ENCODE data around the gene TJP3.
"Not testable (repeated sequence)": the region's sequence is repeated elsewhere in the genome, so short reads cannot be mapped to it uniquely, and the experiment has no call there.

TJP3 gene

DNA sequence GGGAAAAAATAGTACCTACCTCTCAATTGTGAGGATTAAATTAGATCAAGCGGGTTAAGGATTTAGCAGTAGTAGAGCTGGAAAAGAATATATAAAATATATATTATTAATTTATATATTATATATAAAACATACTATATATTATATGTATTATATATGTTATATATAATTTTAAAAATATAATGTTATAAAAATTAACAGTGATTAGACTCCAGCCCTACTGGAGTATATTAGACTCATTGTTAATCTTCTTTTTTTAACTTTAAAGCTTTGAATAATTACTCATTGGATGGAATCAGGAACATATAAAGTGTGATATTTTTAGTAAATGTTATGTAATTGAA is 53.9 kb downstream of the TJP3 start:
- DNase-seq (ENCODE audit: low read depth, low spot score), result no peak
- Histone ChIP-seq H3K36me3 (ENCODE audit: control insufficient read depth, insufficient read depth, low read length) (peaks cover 10% of the 10 kb centered on the region), H3K27ac (ENCODE audit: low read length) (no peak overlapping the region), H3K9me3 (ENCODE audit: control insufficient read depth, insufficient read depth, low read length) (no peaks in the 10 kb centered on the region), H3K4me3 (ENCODE audit: low read length) (peak overlapping the region; percentile 97; the same call in 1 of the 2 replicates), H3K4me1 (ENCODE audit: control insufficient read depth, insufficient read depth, low read length) (no peaks in the 10 kb centered on the region), H3K27me3 (ENCODE audit: control insufficient read depth, insufficient read depth, low read length) (no peaks in the 10 kb centered on the region)
- WGBS (ENCODE audit: insufficient coverage, insufficient read length), result no CpG with 5 or more reads among the region's 1 CpG

DNA sequence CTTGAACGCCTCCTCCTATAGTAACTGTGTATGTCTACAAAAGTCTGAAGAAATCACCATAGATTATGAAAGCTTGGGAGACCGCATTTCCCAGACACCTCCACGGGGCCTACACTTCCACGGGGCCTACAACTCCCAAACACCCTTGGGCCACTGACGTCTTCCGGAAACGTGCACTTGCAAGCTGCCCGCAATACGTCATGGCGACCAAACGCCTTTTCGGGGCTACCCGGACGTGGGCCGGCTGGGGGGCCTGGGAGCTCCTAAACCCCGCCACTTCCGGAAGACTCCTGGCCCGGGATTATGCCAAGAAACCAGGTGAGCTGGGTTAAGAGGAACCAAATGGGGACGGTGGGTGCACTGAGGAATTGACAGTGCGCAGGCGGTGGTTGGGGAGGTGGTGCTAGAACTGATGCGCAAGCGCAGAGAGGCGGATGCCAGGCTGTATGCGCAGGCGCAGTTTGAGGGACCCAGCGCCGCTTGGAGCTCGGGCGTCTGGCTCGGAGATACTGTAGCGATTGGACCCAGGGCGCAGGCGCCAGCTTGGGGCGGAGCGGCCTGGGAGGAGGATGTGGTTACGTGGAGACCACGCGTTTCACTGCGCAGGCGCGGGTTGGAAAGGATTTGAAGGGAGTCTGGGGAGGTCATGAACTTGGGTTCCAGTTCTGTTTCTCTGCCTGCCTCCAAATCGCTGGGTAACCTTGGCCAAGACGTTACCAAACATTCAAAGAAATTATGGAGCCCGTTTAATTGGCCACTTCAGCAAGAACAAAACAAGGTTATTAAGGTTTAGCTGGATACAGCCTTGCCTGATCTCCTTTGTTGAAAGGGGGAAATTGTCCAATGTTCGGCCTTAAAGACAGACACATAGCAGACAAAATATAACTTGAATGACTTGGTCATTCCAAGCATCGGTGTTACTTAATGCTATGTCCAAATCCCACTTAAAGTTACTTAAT is 54.6 kb downstream of the TJP3 start, which contains the start of gene MRPL54:
TSS of gene MRPL54 (plus strand) at position 182 of the 959 bp plus-strand sequence. CDS start at position 201, 19 bp downstream.
- no CpG with 5 or more reads among the region's 47 CpGs for WGBS (ENCODE audit: insufficient coverage, insufficient read length)
- H3K4me1 ChIP-seq (ENCODE audit: control insufficient read depth, insufficient read depth, low read length), result no peaks in the 10 kb centered on the region
- no peak within 1 kb of the TSS for H3K27ac ChIP-seq (ENCODE audit: low read length)
- peak; percentile 99 for DNase-seq (ENCODE audit: low read depth, low spot score)
- no peaks in the 10 kb centered on the region for H3K9me3 ChIP-seq (ENCODE audit: control insufficient read depth, insufficient read depth, low read length)
- peaks cover 10% of the 10 kb centered on the region for H3K36me3 ChIP-seq (ENCODE audit: control insufficient read depth, insufficient read depth, low read length)
- H3K27me3 ChIP-seq (ENCODE audit: control insufficient read depth, insufficient read depth, low read length), result no peaks in the 10 kb centered on the region
- peak within 1 kb of the TSS; percentile 97; the same call in 1 of the 2 replicates for H3K4me3 ChIP-seq (ENCODE audit: low read length)

DNA sequence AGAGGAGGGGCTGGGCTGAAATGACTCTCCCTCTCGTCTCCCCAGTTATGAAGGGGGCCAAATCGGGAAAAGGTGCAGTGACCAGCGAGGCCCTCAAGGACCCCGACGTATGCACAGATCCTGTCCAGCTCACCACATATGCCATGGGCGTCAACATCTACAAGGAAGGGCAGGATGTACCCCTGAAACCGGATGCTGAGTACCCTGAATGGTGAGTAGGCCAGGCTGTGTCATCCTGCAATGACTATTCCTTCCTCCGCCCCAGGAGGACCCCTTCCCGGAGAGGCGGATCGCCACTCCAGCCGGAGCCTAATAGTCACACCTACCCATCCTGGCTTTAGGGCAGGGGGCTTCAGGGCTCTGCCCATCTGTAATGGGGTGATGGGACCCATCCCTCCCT is 56.9 kb downstream of the TJP3 start:
- no peak for DNase-seq (ENCODE audit: low read depth, low spot score)

DNA sequence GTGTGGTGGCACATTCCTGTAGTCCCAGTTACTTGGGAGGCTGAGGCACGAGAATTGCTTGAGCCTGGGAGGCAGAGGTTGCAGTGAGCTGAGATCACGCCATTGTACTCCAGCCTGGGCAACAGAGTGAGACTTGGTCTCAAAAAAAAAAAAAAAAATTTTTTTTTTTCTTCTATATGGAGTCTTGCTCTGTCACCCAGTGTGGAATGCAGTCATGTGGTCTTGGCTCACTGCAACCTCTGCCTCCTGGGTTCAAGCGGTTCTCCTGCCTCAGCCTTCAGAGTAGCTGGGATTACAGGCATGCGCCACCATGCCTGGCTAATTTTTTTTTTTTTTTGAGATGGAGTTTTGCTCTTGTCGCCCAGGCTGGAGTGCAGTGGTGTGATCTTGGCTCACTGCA is 57.6 kb downstream of the TJP3 start:
- H3K27ac ChIP-seq (ENCODE audit: low read length); DNase-seq (ENCODE audit: low read depth, low spot score); H3K4me3 ChIP-seq (ENCODE audit: low read length); H3K9me3 ChIP-seq (ENCODE audit: control insufficient read depth, insufficient read depth, low read length); H3K27me3 ChIP-seq (ENCODE audit: control insufficient read depth, insufficient read depth, low read length); H3K4me1 ChIP-seq (ENCODE audit: control insufficient read depth, insufficient read depth, low read length): not testable (repeated sequence)
- peaks cover 13% of the 10 kb centered on the region for H3K36me3 ChIP-seq (ENCODE audit: control insufficient read depth, insufficient read depth, low read length)
- no CpG with 5 or more reads among the region's 5 CpGs for WGBS (ENCODE audit: insufficient coverage, insufficient read length)

More for the DNA sequence above, 56.9 kb downstream of the TJP3 start:
- Histone ChIP-seq H3K36me3 (ENCODE audit: control insufficient read depth, insufficient read depth, low read length) (peaks cover 10% of the 10 kb centered on the region), H3K27me3 (ENCODE audit: control insufficient read depth, insufficient read depth, low read length) (no peaks in the 10 kb centered on the region), H3K27ac (ENCODE audit: low read length) (no peak overlapping the region), H3K9me3 (ENCODE audit: control insufficient read depth, insufficient read depth, low read length) (no peaks in the 10 kb centered on the region), H3K4me3 (ENCODE audit: low read length) (no peak overlapping the region), H3K4me1 (ENCODE audit: control insufficient read depth, insufficient read depth, low read length) (no peaks in the 10 kb centered on the region)
- no CpG with 5 or more reads among the region's 12 CpGs for WGBS (ENCODE audit: insufficient coverage, insufficient read length)

DNA sequence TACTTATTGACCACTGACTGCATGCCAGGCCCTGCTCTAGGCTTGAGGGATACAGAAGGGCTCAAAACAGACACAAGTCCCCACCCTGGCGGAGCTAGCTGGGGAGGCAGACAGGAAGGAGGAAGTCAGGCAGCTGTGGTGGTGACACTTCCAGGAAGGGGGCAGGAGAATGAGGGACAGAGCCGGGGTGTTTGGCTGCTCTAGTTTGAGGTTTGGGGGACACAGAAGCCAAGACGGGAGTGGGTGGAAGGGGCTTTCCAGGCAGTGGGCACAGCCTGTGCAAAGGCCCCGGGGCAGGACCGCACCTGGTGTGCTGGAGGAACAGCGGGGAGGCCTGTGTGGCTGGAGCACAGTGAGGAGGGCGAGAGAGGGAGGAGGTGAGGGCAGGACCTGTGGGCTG is 58.3 kb downstream of the TJP3 start:
- Histone ChIP-seq H3K4me1 (ENCODE audit: control insufficient read depth, insufficient read depth, low read length) (peaks cover 5% of the 10 kb centered on the region; the same call in 1 of the 2 replicates), H3K27me3 (ENCODE audit: control insufficient read depth, insufficient read depth, low read length) (no peaks in the 10 kb centered on the region), H3K36me3 (ENCODE audit: control insufficient read depth, insufficient read depth, low read length) (peaks cover 13% of the 10 kb centered on the region), H3K4me3 (ENCODE audit: low read length) (no peak overlapping the region), H3K9me3 (ENCODE audit: control insufficient read depth, insufficient read depth, low read length) (no peaks in the 10 kb centered on the region), H3K27ac (ENCODE audit: low read length) (no peak overlapping the region)
- no CpG with 5 or more reads among the region's 7 CpGs for WGBS (ENCODE audit: insufficient coverage, insufficient read length)
- no peak for DNase-seq (ENCODE audit: low read depth, low spot score)

DNA sequence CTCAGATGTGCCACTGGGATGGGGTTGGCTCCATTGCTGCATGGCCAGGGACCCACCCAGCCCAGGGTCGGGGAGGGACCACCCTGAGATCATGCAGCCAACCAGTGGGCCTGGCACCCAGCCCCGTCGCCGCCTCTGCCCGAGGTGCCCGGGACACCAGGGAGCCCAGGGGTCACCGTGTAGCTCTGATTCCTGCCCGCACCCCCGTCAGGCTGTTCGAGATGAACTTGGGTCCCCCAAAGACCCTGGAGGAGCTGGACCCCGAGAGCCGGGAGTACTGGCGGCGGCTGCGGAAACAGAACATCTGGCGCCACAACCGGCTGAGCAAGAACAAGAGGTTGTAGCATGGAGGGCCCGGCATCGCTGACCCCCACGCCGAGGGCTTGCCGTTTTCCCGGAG is 58.9 kb downstream of the TJP3 start:
- Histone ChIP-seq H3K4me1 (ENCODE audit: control insufficient read depth, insufficient read depth, low read length) (peaks cover 8% of the 10 kb centered on the region; the same call in 1 of the 2 replicates), H3K9me3 (ENCODE audit: control insufficient read depth, insufficient read depth, low read length) (no peaks in the 10 kb centered on the region), H3K4me3 (ENCODE audit: low read length) (no peak overlapping the region), H3K27me3 (ENCODE audit: control insufficient read depth, insufficient read depth, low read length) (no peaks in the 10 kb centered on the region), H3K27ac (ENCODE audit: low read length) (no peak overlapping the region), H3K36me3 (ENCODE audit: control insufficient read depth, insufficient read depth, low read length) (peaks cover 13% of the 10 kb centered on the region)
- no peak for DNase-seq (ENCODE audit: low read depth, low spot score)
- WGBS (ENCODE audit: insufficient coverage, insufficient read length), result no CpG with 5 or more reads among the region's 23 CpGs

DNA sequence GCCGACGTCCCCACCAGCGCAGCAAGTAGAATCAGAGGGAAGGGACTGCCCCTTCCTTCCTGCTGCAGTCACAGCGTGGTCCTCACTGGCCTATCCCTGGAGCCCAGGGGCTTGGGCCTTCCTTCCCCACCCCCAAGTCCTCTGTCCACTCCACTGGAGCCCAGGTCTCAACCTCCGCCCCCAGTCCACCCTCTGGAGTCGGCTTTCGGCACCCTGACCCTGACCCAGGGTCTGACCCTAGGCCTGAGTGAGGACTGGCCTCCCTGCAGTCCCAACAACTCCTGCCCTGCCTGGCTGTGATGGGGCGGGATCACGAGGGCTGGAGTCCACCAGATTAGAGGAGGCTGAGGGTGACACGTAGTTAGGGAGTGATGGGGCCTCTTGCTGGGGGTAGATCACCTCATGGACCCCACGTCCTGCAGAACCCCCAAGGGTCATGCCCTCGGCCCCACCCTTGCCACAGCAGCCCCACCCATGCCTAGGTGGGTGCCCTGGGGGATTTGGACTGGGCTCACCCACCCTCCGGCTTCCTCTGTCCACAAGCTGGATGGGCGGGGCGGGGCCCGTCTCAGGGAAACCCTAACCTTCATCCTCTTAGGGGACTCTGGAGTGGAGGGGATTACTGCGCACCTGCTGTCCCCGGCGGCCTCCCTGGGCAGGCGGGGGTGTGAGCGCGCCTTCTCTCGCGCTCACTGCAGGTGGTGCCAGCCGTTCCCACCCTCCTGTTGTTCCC is 60.0 kb downstream of the TJP3 start:
- Histone ChIP-seq H3K4me3 (ENCODE audit: low read length) (no peak overlapping the region), H3K4me1 (ENCODE audit: control insufficient read depth, insufficient read depth, low read length) (peaks cover 8% of the 10 kb centered on the region; the same call in 1 of the 2 replicates), H3K36me3 (ENCODE audit: control insufficient read depth, insufficient read depth, low read length) (peaks cover 13% of the 10 kb centered on the region), H3K9me3 (ENCODE audit: control insufficient read depth, insufficient read depth, low read length) (no peaks in the 10 kb centered on the region), H3K27ac (ENCODE audit: low read length) (no peak overlapping the region), H3K27me3 (ENCODE audit: control insufficient read depth, insufficient read depth, low read length) (no peaks in the 10 kb centered on the region)
- no CpG with 5 or more reads among the region's 25 CpGs for WGBS (ENCODE audit: insufficient coverage, insufficient read length)
- no peak for DNase-seq (ENCODE audit: low read depth, low spot score)

DNA sequence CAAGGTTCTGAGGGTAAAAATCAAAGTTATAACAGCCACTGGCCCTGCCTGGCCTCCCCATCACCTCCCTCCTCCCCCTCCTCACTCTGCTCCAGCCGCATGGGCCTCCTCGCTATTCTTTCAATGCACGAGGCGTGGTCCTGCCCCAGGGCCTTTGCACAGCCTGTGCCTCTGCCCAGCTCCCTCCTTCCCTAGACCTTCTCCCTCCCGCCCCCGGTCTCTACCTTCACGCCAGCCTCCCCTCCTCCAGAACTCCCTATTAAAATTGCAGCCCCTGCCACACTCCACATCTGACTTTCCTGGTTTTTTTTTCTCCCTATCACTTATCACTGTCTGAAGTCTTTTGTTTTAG is 60.5 kb downstream of the TJP3 start:
- no peaks in the 10 kb centered on the region for H3K9me3 ChIP-seq (ENCODE audit: control insufficient read depth, insufficient read depth, low read length)
- H3K4me1 ChIP-seq (ENCODE audit: control insufficient read depth, insufficient read depth, low read length), result peaks cover 8% of the 10 kb centered on the region; the same call in 1 of the 2 replicates
- peaks cover 13% of the 10 kb centered on the region for H3K36me3 ChIP-seq (ENCODE audit: control insufficient read depth, insufficient read depth, low read length)
- WGBS (ENCODE audit: insufficient coverage, insufficient read length), result no CpG with 5 or more reads among the region's 7 CpGs
- no peak overlapping the region for H3K27ac ChIP-seq (ENCODE audit: low read length)
- no peaks in the 10 kb centered on the region for H3K27me3 ChIP-seq (ENCODE audit: control insufficient read depth, insufficient read depth, low read length)
- no peak overlapping the region for H3K4me3 ChIP-seq (ENCODE audit: low read length)
- DNase-seq (ENCODE audit: low read depth, low spot score), result no peak

DNA sequence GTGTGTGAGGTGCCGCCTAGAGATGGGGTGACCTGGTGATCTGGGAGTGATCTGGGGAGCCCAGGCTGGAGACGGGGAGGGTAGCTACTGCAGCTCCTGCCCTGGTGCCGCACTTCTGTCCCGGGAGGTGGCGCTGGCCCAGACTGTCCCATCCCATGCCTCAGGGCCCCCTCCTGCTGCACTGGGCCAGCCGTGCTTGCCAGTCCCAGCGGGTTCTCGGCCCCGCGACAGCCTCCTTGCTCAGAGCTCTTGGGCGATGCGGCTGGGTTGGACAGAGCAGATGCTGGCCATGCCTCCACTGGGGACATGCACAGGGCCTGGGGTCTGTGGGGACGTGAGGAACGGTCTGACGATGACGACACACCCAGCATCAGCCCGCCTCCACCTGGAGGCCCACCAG is 61.3 kb downstream of the TJP3 start:
- Histone ChIP-seq H3K4me3 (ENCODE audit: low read length) (no peak overlapping the region), H3K27ac (ENCODE audit: low read length) (no peak overlapping the region), H3K36me3 (ENCODE audit: control insufficient read depth, insufficient read depth, low read length) (peaks cover 13% of the 10 kb centered on the region), H3K9me3 (ENCODE audit: control insufficient read depth, insufficient read depth, low read length) (no peaks in the 10 kb centered on the region), H3K27me3 (ENCODE audit: control insufficient read depth, insufficient read depth, low read length) (no peaks in the 10 kb centered on the region), H3K4me1 (ENCODE audit: control insufficient read depth, insufficient read depth, low read length) (peaks cover 8% of the 10 kb centered on the region; the same call in 1 of the 2 replicates)
- no CpG with 5 or more reads among the region's 17 CpGs for WGBS (ENCODE audit: insufficient coverage, insufficient read length)
- no peak for DNase-seq (ENCODE audit: low read depth, low spot score)

DNA sequence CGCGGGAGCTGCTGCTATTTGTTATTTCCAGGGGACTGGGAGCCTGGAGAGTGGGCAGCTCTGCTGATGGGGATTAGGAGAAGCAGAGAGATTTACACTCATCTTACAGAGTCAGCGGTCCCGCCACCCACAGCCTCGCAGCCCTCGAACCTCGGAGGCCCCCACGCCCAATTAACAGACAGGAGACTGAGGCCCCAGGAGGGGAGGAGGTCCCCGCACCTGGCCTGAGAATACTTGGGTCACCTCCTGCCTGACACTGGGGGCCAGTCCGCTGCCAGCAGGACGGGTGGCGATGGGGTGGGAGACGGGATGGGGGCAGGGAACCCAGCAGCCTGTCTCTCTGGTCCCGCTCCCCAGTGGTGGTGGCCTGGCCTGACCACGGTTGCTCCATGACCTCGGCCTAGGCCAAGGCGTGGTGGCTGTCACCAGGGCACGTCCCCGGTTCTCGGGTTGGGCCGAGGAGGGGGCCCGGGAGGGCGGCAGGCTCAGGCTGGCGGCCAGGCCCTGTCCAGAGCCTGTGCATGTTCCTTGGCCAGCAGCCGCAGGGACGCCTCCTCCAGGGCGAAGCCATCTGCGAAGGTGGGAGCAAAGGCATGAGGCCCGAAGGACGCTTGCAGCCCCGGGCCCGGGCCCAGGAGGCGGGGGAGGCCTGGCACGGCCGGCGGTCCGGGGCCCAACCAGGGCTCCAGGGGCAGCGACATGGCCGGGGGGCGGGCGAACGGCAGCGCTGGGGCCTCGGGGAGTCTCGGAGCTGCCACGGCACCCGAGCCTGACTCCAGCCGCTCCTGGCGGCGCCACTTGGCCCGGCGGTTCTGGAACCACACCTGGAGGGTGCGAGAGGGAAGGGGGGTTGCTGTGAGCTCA is 62.2 kb downstream of the TJP3 start:
- WGBS (ENCODE audit: insufficient coverage, insufficient read length), result no CpG with 5 or more reads among the region's 53 CpGs
- Histone ChIP-seq H3K36me3 (ENCODE audit: control insufficient read depth, insufficient read depth, low read length) (peaks cover 10% of the 10 kb centered on the region; the same call in 1 of the 2 replicates), H3K4me1 (ENCODE audit: control insufficient read depth, insufficient read depth, low read length) (peaks cover 8% of the 10 kb centered on the region; the same call in 1 of the 2 replicates), H3K9me3 (ENCODE audit: control insufficient read depth, insufficient read depth, low read length) (no peaks in the 10 kb centered on the region), H3K27ac (ENCODE audit: low read length) (no peak overlapping the region), H3K27me3 (ENCODE audit: control insufficient read depth, insufficient read depth, low read length) (no peaks in the 10 kb centered on the region), H3K4me3 (ENCODE audit: low read length) (no peak overlapping the region)
- DNase-seq (ENCODE audit: low read depth, low spot score), result no peak
